ENCODE data around the gene HNRNPL.
"Not testable (repeated sequence)": the region's sequence is repeated elsewhere in the genome, so short reads cannot be mapped to it uniquely, and the experiment has no call there.

HNRNPL gene

DNA sequence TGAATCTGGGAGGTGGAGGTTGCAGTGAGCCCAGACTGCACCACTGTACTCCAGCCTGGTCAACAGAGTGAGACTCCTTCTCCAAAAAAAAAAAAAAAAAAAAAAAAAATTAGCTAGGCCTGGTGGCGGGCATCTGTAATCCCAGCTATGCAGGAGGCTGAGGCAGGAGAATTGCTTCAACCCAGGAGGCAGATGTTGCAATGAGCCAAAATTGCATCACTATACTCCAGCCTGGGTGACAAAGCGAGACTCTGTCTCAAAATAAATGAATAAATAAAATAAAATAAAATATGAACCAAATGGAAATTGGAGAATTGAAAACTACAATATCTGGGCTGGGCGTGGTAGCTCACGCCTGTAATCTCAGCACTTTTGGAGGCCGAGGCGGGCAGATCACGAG lies 20.6 kb downstream of the HNRNPL start:
- not testable (repeated sequence) for DNase-seq (ENCODE audit: low read depth)

DNA sequence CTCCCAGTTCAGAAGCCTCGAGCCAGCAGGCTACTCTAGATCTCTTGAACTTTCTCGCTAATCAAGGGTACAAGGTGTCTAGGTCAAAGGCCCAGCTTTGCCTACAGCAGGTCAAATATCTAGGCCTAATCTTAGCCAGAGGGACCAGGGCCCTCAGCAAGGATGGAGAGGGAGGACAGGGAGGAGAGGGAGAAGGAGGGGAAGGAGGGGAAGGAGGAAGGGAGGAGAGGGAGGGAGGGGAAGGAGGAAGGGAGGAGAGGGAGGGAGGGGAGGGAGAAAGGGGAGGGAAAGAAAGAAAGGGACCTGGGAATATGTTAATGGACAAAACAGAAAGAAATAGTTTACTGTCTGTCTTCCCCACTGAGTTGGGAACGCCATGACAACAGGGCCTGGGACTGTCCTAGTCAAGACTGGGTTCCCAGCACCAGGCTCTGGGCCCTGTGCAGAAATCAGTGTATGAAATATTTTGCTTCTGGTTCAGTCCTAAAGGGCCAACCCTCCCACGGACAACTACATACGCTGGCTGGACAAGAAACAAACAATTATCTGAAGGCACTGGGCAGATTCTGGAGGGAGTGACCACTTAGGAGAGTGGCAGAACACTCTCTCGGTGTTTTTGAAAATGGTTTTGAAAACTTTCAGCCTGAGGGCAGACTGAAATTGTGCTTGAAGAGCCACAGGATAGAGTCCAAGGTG lies 22.8 kb downstream of the HNRNPL start:
- no peak for DNase-seq (ENCODE audit: low read depth)

DNA sequence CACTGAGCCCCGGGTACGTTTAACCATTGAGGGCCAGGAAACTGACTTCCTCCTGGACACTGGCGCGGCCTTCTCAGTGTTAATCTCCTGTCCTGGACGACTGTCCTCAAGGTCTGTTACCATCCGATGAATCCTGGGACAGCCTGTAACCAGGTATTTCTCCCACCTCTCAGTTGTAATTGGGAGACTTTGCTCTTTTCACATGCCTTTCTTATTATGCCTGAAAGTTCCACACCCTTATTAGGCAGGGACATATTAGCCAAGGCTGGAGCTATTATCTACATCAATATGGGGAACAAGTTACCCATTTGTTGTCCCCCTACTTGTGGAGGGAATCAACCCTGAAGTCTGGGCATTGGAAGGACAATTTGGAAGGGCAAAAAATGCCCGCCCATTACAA lies 23.9 kb downstream of the HNRNPL start:
- not testable (repeated sequence) for DNase-seq (ENCODE audit: low read depth)

DNA sequence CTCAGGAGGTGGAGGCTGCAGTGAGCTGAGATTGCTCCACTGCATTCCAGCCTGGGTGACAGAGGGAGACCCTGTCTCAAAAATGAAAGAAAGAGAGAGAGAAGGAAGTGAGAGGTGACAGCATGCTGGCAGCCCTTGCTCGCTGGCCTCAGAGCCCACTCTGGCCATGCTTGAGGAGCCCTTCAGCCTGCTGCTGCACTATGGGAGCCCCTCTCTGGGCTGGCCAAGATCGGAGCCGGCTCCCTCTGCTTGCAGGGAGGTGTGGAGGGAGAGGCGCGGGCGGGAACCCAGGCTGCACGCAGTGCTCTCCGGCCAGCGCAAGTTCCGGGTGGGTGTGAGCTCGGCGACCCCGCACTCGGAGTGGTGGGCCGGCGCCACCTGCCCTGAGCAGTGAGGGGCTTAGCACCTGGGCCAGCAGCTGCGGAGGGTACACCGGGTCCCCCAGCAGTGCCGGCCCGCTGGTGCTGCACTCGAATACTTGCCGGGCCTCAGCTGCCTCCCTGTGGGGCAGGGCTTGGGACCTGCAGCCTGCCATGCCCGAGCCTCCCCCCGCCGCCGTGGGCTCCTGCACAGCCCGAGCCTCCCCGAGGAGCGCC lies 28.5 kb downstream of the HNRNPL start:
- DNase-seq (ENCODE audit: low read depth): not testable (repeated sequence)

DNA sequence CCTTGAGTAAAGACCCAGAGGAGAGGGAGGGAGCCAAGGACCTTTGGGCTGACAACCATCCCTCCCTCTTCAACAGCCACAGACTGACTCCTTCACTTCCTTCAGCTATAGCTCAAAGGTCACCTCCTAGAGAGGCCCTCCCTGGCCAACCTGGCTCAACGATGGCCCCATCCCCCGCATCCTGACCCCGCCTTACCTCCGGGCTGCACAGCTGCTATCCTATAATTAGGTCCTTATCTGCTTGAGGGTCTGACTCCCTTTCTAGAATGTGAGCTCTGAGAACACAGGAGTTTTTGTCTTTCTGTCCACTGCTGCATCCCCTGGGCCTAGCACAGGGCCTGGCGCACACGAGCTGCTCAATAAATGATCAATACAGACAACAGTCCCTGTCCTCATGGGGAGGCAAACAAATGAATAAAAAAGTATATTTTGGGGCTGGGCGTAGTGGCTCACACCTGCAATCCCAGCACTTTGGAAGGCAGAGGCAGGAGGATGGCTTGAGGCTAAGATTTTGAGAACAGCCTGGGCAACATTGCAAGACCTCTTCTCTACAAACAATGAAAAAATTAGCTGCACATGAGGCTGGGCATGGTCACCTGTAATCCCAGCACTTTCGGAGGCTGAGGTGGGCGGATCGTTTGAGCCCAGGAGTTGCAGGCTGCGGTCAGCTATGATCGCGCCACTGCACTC lies 30.4 kb downstream of the HNRNPL start:
- no peak for DNase-seq (ENCODE audit: low read depth)

DNA sequence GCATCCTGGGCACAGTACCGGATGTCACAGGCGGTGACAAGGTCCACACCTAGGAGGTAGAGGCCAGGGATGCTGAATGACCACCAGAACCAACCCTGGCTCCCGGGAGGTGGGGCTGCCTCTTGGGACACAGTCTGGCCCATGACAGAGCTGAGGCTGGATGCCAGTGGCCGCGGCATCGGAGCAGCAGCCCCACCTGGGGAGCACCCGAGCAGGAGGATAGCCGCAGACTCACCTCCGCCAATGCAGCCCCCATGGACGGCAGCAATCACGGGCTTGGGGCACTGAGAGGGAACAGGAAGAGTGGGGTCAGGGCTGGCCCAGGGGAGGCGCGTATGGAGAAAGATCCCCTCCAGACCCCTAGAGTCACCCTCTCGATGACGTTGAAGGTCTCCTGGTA lies 32.7 kb downstream of the HNRNPL start:
- no peak for DNase-seq (ENCODE audit: low read depth)

DNA sequence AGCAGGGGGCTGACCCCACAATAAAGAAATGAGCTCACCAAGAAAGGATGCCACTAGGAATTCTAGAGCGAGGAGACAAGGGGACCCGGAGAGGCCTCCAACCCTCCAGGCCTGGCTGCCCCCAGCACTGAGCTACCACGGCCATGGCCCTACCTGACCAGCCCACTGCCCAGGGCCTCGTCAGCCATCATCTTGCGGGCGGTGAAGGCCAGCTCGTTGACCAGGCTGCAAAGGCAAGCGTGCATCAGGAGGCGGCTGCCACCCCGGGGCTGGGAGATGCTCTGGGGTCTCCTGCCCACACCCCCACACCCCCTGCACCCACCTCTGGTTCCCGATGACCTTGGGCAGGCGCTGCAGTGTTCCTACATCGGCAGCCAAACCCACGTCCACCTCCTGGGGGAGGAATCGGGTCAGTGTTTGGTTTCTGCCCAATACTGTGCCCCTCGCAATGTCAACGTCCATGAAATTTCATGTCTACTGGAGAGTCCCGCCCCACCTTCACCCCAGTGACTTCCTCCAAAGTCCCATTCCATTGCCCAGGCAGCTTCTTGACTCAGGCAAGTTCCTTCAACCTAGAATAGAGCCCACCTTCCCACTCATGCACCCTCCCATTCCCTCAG lies 33.5 kb downstream of the HNRNPL start:
- DNase-seq (ENCODE audit: low read depth): no peak

DNA sequence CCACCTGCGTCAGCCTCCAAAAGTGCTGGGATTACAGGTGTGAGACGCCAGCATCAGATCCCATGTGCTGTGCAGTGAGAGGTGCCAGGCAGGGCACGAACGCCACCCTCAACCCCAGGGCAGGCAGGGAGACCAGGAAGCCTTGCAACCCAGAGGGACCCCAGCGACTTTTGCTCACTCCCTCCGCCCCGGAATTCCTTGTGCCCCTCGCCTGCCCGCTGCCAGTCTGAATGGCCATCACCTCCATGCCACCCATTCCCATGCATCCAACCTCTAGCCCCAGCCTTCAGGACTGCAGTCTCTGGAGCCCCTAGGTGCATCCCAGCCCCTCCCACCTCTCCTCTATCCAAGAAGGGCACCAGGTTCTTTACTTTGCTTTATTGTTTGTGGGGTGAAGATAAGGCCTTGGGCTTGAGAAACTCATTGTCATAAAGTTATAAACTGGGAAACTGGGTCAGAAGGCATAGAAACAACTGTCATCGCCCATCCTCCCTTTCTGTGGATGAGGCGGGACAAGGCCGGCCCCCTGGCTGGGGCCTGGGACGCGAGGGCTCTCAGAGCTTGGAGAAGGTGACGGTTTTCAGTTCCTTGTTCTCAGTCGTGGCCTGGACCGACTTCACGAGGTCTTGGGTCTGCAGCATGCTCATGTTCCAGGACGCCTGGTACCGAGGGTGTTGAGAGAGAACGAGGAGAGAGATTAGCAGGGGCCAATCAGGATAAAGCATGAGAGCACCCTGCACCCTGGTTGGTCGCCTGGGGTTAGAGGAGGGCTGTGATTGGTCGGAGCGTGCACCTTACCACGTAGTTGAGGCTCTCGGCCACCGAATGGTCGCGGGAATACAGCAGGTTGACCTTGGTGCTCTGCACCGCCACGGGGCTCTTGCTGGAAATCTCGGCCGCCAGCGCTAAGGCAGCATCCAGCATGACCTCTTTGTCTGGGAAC lies 34.5 kb downstream of the HNRNPL start:
- DNase-seq (ENCODE audit: low read depth): no peak

DNA sequence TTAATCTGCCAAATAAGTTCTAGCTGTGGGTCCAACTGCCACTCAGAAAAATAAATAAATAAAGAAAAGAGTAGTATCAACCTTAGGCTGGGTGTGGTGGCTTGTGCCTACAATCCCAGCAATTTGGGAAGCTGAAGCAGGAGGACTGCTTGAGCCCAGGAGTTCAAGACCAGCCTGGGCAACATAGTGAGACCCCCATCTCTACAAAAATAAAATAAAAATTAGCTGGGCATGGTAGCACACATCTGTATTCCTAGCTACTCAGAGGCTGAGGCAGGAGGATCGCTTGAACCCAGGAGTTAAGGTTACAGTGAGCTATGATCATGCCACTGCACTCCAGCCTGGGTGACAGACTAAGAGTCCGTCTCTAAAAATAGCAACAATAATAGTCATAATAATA lies 35.9 kb downstream of the HNRNPL start:
- DNase-seq (ENCODE audit: low read depth): not testable (repeated sequence)

DNA sequence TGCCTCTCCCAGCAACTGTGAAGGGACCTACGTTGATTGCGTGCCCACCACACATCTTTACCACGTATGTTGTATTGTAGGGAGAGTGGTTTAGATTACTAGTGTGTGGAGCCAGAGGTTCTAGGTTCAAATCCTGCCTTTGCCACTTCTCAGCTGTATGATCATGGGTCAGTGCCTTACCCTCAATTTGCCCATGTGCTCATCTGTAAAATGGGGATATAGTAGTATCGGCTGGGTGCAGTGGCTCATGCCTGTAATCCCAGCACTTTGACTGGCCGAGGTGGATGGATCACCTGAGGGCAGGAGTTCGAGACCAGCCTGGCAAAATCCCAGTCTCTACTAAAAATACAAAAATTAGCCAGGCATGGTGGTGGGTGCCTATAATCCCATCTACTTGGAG lies 36.5 kb downstream of the HNRNPL start:
- no peak for DNase-seq (ENCODE audit: low read depth)

DNA sequence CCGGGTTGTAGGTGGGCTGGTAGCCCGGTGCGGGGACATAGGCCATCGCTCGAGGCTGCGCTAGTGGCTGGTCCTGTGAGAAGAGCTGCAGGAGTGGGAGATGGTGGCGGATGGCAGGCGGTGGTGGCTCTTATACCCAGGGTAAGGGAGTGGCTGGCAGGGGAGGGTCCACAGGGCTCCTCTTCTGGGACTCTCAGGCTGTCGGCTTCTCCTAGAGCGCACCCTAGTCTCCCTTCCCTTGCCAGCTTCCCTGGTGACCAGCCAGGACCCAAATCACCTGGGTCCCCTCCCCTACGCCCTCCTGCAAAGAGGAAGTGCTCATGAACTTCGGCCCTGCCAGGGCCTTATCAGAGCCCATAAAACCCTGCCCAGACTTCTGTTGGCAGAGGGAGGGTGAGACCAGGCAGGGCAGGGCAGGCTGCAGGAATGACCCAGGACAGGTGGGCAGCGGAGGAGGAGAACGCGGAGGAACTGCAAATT lies 36.9 kb downstream of the HNRNPL start, which contains the start of gene LGALS4:
Gene LGALS4, minus strand, starts transcription at position 105 of the 480 bp plus-strand sequence. Its CDS starts 59 bp downstream, at position 46.
- DNase-seq (ENCODE audit: low read depth): no peak

DNA sequence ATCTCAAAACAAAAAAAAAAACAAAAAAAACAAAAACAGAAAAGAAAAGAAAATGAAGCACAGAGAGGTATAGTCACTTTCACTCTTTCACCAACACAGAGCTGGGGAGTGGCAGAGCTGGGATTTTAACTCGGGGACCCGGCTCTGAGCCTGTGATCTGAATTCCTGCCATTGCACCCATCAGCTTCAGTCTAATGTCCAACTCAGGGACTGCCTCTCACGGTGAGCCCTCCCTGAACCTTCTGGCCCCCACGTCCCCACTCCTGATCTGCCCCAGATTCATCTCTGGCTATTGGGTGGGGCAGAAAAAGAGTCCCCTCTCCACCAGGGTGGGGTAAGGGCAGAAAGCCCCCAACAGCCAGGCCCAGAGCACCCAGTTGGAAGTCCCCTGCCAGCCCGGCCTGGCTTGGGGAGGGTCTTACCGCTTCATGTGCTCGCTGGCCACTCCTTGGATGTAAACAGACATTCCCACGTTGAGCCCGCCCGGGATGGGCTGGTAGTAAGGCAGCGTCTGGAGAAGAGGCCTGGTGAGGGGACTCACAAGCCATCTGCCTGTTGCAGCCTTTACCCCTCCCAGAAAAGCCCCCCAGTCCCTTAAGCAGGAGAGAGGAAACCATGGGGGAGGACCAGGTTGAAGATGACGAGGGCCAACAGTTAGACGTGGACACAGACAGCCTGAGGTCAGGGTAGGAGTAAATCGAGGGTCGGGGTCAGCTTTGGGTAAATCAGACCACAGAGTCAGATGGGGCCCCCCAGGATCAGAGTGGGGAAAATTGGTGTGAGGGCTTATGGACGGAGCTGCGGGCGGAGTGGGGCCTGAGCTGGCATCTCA lies 37.6 kb downstream of the HNRNPL start:
- DNase-seq (ENCODE audit: low read depth): no peak

DNA sequence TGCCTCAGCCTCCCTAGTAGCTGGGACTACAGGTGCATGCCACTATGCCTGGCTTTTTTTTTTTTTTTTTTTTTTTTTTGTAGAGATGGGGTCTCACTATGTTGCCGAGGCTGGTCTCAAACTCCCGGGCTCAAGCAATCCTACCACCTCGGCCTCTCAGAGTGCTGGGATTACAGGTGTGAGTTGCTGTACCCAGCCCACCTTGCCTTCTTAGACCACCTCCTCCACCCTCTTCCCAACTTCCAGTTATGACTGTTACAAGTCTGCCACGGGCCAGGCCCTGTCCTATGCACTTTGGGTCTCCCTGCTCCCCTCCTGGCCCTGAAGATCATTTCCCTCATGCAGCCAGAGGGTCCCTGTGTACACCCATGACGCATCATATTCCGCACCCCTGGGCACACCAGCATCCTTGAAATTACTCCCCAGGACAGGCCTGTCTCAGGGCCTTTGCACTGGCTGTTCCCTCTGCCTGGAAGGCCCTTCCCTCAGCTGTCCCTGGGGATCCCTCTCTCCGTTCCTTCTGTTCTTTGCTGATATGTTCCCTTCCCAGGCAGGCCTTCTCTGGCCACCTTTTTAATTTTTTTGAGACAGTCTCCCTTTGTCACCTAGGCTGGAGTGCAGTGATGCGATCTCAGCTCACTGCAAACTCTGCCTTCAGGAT lies 40.1 kb downstream of the HNRNPL start:
- no peak for DNase-seq (ENCODE audit: low read depth)

DNA sequence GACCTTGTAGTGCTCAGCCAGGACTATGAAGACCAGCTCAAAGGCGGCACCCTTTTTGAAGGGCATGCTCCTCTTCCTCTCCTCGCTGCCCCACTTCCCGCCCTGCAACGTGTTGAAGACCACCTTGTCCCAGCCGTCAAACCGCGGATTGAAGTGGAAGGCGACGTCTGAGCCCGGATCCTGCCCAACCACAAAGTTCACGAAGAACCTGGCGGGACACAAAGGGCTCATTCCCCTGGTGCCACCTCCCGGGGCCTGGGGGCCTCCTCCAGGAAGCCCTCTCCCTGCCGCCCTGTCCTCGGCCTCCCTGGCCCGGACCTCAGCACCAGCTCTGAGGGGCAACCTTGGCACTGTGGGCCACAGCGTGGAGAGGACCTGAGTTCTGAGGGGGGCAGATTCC lies 41.0 kb downstream of the HNRNPL start:
- no peak for DNase-seq (ENCODE audit: low read depth)

DNA sequence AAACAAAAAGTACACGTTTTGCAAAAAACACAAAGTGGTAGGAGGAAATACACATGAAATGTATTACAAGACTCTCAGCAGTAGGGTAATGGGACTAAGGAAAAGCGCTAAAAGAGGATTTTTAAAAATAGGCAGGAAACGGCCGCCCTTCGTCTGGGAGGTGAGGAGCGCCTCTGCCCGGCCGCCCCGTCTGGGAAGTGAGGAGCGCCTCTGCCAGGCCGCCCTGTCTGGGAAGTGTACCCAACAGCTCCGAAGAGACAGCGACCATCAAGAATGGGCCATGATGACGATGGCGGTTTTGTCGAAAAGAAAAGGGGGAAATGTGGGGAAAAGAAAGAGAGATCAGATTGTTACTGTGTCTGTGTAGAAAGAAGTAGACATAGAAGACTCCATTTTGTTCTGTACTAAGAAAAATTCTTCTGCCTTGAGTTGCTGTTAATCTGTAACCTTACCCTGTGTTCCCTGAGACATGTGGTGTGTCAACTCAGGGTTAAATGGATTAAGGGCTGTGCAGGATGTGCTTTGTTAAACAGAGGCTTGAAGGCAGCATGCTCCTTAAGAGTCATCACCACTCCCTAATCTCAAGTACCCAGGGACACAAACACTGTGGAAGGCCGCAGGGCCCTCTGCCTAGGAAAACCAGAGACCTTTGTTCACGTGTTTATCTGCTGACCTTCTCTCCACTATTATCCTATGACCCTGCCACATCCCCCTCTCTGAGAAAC lies 42.2 kb downstream of the HNRNPL start:
- not testable (repeated sequence) for DNase-seq (ENCODE audit: low read depth)

DNA sequence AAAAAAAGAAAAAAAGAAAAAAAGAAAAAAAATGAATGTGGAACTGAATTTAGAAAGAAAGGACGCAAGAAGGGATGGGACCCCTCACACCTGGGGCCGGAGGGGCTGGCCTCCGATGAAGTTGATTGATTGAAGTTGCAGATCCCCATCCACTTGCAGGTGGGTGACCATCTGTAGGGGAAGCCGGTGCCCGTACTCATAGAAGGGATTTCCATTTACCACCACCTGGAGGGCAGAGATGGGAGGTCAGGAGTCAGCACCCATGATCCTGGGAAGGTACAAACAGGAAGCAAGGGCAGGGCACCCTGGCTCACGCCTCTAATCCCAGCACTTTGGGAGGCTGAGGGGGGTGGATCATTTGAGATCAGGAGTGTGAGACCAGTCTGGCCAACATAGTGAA lies 43.4 kb downstream of the HNRNPL start:
- no peak for DNase-seq (ENCODE audit: low read depth)

DNA sequence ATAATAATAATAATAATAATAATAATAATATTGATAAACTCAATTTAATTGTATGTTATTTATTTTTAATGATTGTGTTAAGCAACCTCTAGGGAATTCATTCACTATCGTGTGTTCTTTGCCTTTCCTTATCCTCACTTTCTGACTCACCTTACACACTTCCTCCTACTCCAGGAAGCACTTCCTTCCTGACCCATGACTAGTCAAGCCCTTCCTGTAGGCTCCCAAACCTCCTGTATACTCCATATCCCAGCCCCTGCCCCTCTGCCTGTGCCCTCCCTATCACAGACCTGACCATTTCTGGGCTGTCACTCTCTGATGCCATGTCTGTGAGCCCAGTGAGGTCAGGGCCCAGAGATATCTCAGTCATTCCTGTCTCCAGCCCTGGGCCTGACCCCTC lies 44.6 kb downstream of the HNRNPL start:
- no peak for DNase-seq (ENCODE audit: low read depth)

DNA sequence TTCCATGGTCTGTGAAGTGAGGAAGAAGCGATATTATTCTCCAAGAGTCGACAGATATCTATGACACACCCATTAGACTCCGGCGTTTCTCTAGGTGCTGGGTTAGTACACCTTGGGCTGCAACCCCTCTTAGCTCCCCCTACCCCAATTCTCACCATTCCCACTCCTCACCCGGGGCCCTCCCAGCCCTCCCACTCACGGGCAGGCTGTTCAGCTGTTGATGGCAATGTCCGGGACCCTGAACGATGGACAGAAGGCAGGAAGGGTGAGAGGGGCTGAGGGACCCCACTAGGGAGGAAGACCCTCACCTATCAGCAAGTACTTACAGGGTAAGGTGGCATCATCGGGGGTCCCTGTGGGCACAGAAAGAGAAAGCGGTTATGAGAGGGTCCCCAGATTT lies 46.2 kb downstream of the HNRNPL start:
- DNase-seq (ENCODE audit: low read depth): no peak

DNA sequence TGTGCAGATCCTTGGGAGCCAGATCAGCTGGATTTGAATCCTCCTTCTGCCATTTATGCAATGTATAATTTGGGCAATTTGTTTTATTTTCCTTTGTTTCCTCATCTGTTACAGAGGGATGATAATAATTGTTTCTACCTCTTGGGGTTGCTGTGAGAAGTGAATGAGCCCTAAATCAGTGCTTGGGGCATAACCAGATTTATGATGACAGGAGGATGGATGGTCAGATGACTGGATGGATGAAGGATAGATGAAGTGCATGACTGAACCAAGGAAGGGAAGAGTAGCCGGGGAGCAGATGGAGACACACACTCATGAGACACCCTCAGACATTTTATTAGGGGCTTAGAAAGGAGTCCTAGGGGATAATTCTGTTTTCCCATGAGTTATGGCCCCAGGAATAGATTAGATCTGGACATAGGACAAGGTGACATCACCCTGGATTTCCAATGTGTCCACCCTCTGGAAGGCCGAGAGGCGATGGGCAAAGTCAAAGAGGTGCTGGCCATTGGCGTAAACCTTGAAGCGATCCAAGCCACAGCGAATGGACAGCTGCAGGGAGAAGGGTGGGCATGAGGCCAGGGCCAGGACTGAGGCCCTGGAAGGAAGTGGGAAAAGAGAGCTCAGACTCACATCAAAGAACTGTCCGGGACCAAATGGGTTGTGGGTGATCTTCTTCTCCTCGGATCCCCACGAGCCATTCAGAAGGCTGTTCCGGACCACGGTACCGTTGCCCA lies 48.3 kb downstream of the HNRNPL start:
- no peak for DNase-seq (ENCODE audit: low read depth)

All from HS-27A (cell line).